OCI-LY3 (cell line): Measurements from ENCODE around the gene IQCF6.

Experiments used
- EZH2phosphoT487 ChIP-seq: fragments of 200-600 bp; shearing (Covaris generic); IDR thresholded peaks from 2 replicates; pipeline ENCODE4 v1.6.1; 2018; ENCODE audit warnings: antibody characterized with exemption, mixed run types, low read depth
- TF ChIP-seq, protein P1 (sequence below): fragments of 200-600, 300-600 bp; sonication (generic); IDR thresholded peaks from 2 replicates; pipeline ENCODE4 v1.5.1; 2014; ENCODE audit warnings: antibody characterized with exemption, low read length, low read depth

DNA sequence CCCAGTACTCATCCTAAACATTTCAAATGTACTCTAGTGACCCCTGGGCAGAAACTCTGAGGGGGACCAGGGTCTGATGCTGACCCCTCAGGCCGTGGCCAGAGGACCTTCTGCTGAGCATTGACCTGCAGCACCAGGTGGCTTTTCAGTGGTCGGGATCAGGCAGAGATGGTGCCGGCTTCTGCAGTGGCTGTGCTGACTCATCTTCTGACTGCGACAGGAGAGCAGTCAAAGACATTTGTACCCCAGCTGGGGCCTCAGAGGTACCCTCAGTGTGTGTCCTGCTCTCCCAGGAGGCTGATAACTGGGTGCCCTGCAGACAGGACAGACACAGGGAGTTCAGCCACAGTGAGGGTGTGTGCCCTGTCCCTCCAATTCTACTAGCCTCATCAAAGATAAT lies 36.6 kb upstream of the IQCF6 start:
- TF ChIP-seq, protein P1, sequence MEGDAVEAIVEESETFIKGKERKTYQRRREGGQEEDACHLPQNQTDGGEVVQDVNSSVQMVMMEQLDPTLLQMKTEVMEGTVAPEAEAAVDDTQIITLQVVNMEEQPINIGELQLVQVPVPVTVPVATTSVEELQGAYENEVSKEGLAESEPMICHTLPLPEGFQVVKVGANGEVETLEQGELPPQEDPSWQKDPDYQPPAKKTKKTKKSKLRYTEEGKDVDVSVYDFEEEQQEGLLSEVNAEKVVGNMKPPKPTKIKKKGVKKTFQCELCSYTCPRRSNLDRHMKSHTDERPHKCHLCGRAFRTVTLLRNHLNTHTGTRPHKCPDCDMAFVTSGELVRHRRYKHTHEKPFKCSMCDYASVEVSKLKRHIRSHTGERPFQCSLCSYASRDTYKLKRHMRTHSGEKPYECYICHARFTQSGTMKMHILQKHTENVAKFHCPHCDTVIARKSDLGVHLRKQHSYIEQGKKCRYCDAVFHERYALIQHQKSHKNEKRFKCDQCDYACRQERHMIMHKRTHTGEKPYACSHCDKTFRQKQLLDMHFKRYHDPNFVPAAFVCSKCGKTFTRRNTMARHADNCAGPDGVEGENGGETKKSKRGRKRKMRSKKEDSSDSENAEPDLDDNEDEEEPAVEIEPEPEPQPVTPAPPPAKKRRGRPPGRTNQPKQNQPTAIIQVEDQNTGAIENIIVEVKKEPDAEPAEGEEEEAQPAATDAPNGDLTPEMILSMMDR = no peak
- no peak for TF ChIP-seq EZH2phosphoT487
